ENCODE results near the gene TMTC2.
"Not testable (repeated sequence)": the region's sequence is repeated elsewhere in the genome, so short reads cannot be mapped to it uniquely, and the experiment has no call there.

The TMTC2 gene

GRCh38 chr12:83113945-83114344, 427.2 kb downstream of the TMTC2 start:
- H2BK12ac ChIP-seq (ENCODE audit: low read length): no peak overlapping the region
- no peak overlapping the region for H3K27ac ChIP-seq (ENCODE audit: low read depth, low read length)

GRCh38 chr12:83114966-83115365, 428.3 kb downstream of the TMTC2 start:
- no peak overlapping the region for H3K9ac ChIP-seq (ENCODE audit: low read length)
- no peak overlapping the region for H4K91ac ChIP-seq (ENCODE audit: low read depth, low read length)
- no peak overlapping the region for H3K18ac ChIP-seq (ENCODE audit: low read length)
- no peak overlapping the region for H2BK120ac ChIP-seq (ENCODE audit: insufficient read depth, low read length, poor library complexity)
- H3K9me3 ChIP-seq (ENCODE audit: insufficient read depth, low read depth, low read length): no peaks in the 10 kb centered on the region
- H2AK5ac ChIP-seq (ENCODE audit: low read length): no peak overlapping the region
- no peak overlapping the region for H2BK12ac ChIP-seq (ENCODE audit: low read length)
- no peaks in the 10 kb centered on the region for H3K4me1 ChIP-seq (ENCODE audit: control insufficient read depth in 1 of 2, insufficient read depth in 2 of 2, low read length in 2 of 2)
- H3K14ac ChIP-seq (ENCODE audit: low read length): no peak overlapping the region
- H3K79me2 ChIP-seq (ENCODE audit: control insufficient read depth, insufficient read depth, low read length, poor library complexity): no peaks in the 10 kb centered on the region
- no peaks in the 10 kb centered on the region for H3K36me3 ChIP-seq (ENCODE audit: control insufficient read depth in 1 of 2, insufficient read depth in 2 of 2, low read length in 2 of 2)
- no peak overlapping the region for H3K27ac ChIP-seq (ENCODE audit: low read depth, low read length)
- no peak overlapping the region for H4K12ac ChIP-seq (ENCODE audit: low read depth, low read length)
- WGBS (ENCODE audit: extremely low coverage, insufficient coverage, insufficient read length): no CpG with 5 or more reads among the region's 4 CpGs
- H2BK5ac ChIP-seq (ENCODE audit: low read depth, low read length, poor library complexity): no peak overlapping the region
- H3K23ac ChIP-seq (ENCODE audit: low read length): no peak overlapping the region
- H3K4me2 ChIP-seq (ENCODE audit: low read length): no peak overlapping the region
- no peak overlapping the region for H3K4me3 ChIP-seq (ENCODE audit: low read depth, low read length)
- no peak overlapping the region for H2AFZ ChIP-seq (ENCODE audit: insufficient read depth, low read length, poor library complexity)
- H3K27me3 ChIP-seq (ENCODE audit: insufficient read depth, low read length): no peaks in the 10 kb centered on the region
- H4K8ac ChIP-seq (ENCODE audit: low read depth, low read length): no peak overlapping the region
- H3K79me1 ChIP-seq (ENCODE audit: low read length): no peaks in the 10 kb centered on the region
- no peak overlapping the region for H3K4ac ChIP-seq (ENCODE audit: low read depth, low read length)
- DNase-seq: no peak

More at GRCh38 chr12:83113945-83114344, 427.2 kb downstream of the TMTC2 start:
- WGBS (ENCODE audit: extremely low coverage, insufficient coverage, insufficient read length): no CpG with 5 or more reads among the region's 4 CpGs
- Histone ChIP-seq H3K4me3 (ENCODE audit: low read depth, low read length) (no peak overlapping the region), H3K4me1 (ENCODE audit: control insufficient read depth in 1 of 2, insufficient read depth in 2 of 2, low read length in 2 of 2) (no peaks in the 10 kb centered on the region), H3K4me2 (ENCODE audit: low read length) (no peak overlapping the region), H4K12ac (ENCODE audit: low read depth, low read length) (no peak overlapping the region), H2AK5ac (ENCODE audit: low read length) (no peak overlapping the region), H3K27me3 (ENCODE audit: insufficient read depth, low read length) (no peaks in the 10 kb centered on the region), H4K91ac (ENCODE audit: low read depth, low read length) (no peak overlapping the region), H3K79me1 (ENCODE audit: low read length) (no peaks in the 10 kb centered on the region), H3K23ac (ENCODE audit: low read length) (no peak overlapping the region), H3K36me3 (ENCODE audit: control insufficient read depth in 1 of 2, insufficient read depth in 2 of 2, low read length in 2 of 2) (no peaks in the 10 kb centered on the region), H3K79me2 (ENCODE audit: control insufficient read depth, insufficient read depth, low read length, poor library complexity) (no peaks in the 10 kb centered on the region), H3K14ac (ENCODE audit: low read length) (no peak overlapping the region), H3K4ac (ENCODE audit: low read depth, low read length) (no peak overlapping the region), H4K8ac (ENCODE audit: low read depth, low read length) (no peak overlapping the region), H3K9me3 (ENCODE audit: insufficient read depth, low read depth, low read length) (no peaks in the 10 kb centered on the region), H3K18ac (ENCODE audit: low read length) (no peak overlapping the region), H2BK5ac (ENCODE audit: low read depth, low read length, poor library complexity) (no peak overlapping the region), H2AFZ (ENCODE audit: insufficient read depth, low read length, poor library complexity) (no peak overlapping the region), H2BK120ac (ENCODE audit: insufficient read depth, low read length, poor library complexity) (no peak overlapping the region), H3K9ac (ENCODE audit: low read length) (no peak overlapping the region)
- DNase-seq: no peak

GRCh38 chr12:83117926-83118325, 431.2 kb downstream of the TMTC2 start:
- H2AK5ac ChIP-seq (ENCODE audit: low read length); H3K36me3 ChIP-seq (ENCODE audit: control insufficient read depth in 1 of 2, insufficient read depth in 2 of 2, low read length in 2 of 2); H2BK5ac ChIP-seq (ENCODE audit: low read depth, low read length, poor library complexity); H3K4me3 ChIP-seq (ENCODE audit: low read depth, low read length); H2AFZ ChIP-seq (ENCODE audit: insufficient read depth, low read length, poor library complexity); H3K27ac ChIP-seq (ENCODE audit: low read depth, low read length); H3K79me2 ChIP-seq (ENCODE audit: control insufficient read depth, insufficient read depth, low read length, poor library complexity); H3K18ac ChIP-seq (ENCODE audit: low read length); H2BK12ac ChIP-seq (ENCODE audit: low read length); H4K91ac ChIP-seq (ENCODE audit: low read depth, low read length); H3K4me1 ChIP-seq (ENCODE audit: control insufficient read depth in 1 of 2, insufficient read depth in 2 of 2, low read length in 2 of 2); H3K4ac ChIP-seq (ENCODE audit: low read depth, low read length); H3K27me3 ChIP-seq (ENCODE audit: insufficient read depth, low read length); H3K9ac ChIP-seq (ENCODE audit: low read length); H3K23ac ChIP-seq (ENCODE audit: low read length); DNase-seq; H4K8ac ChIP-seq (ENCODE audit: low read depth, low read length); H3K9me3 ChIP-seq (ENCODE audit: insufficient read depth, low read depth, low read length); H2BK120ac ChIP-seq (ENCODE audit: insufficient read depth, low read length, poor library complexity); H3K4me2 ChIP-seq (ENCODE audit: low read length); H3K14ac ChIP-seq (ENCODE audit: low read length); H4K12ac ChIP-seq (ENCODE audit: low read depth, low read length); H3K79me1 ChIP-seq (ENCODE audit: low read length): not testable (repeated sequence)
- WGBS (ENCODE audit: extremely low coverage, insufficient coverage, insufficient read length): no CpG with 5 or more reads among the region's 3 CpGs

- no peaks in the 10 kb centered on the region for H3K79me2 ChIP-seq (ENCODE audit: control insufficient read depth, insufficient read depth, low read length, poor library complexity)
- no peaks in the 10 kb centered on the region for H3K36me3 ChIP-seq (ENCODE audit: control insufficient read depth in 1 of 2, insufficient read depth in 2 of 2, low read length in 2 of 2)
- H3K4me1 ChIP-seq (ENCODE audit: control insufficient read depth in 1 of 2, insufficient read depth in 2 of 2, low read length in 2 of 2): peaks cover 7 to 8% of the 10 kb centered on the region in 2 experiments
- no peak overlapping the region for H3K9ac ChIP-seq (ENCODE audit: low read length)
- H3K9me3 ChIP-seq (ENCODE audit: insufficient read depth, low read depth, low read length): no peaks in the 10 kb centered on the region
- no peak overlapping the region for H3K23ac ChIP-seq (ENCODE audit: low read length)
- no peak overlapping the region for H4K91ac ChIP-seq (ENCODE audit: low read depth, low read length)
- H2BK5ac ChIP-seq (ENCODE audit: low read depth, low read length, poor library complexity): no peak overlapping the region
- no peak overlapping the region for H3K27ac ChIP-seq (ENCODE audit: low read depth, low read length)
- H4K12ac ChIP-seq (ENCODE audit: low read depth, low read length): no peak overlapping the region
- H3K79me1 ChIP-seq (ENCODE audit: low read length): no peaks in the 10 kb centered on the region
- no peak overlapping the region for H3K14ac ChIP-seq (ENCODE audit: low read length)
- H2AFZ ChIP-seq (ENCODE audit: insufficient read depth, low read length, poor library complexity): no peak overlapping the region
- H3K4me3 ChIP-seq (ENCODE audit: low read depth, low read length): no peak overlapping the region
- H3K4ac ChIP-seq (ENCODE audit: low read depth, low read length): no peak overlapping the region
- no peaks in the 10 kb centered on the region for H3K27me3 ChIP-seq (ENCODE audit: insufficient read depth, low read length)
- peak overlapping the region; percentile 39 for H3K18ac ChIP-seq (ENCODE audit: low read length)
- no peak overlapping the region for H2AK5ac ChIP-seq (ENCODE audit: low read length)
- no peak overlapping the region for H2BK120ac ChIP-seq (ENCODE audit: insufficient read depth, low read length, poor library complexity)
- H3K4me2 ChIP-seq (ENCODE audit: low read length): no peak overlapping the region
- no peak overlapping the region for H4K8ac ChIP-seq (ENCODE audit: low read depth, low read length)
- WGBS (ENCODE audit: extremely low coverage, insufficient coverage, insufficient read length): no CpG with 5 or more reads among the region's 15 CpGs
- no peak overlapping the region for H2BK12ac ChIP-seq (ENCODE audit: low read length)
- DNase-seq: no peak
Measured at GRCh38 chr12:83121897-83122622, 435.4 kb downstream of the TMTC2 start.
